HG03060 (cell line): ENCODE measurements around the gene ATG9B.
A peak's percentile ranks its signal among the peaks of the same experiment; 100 is the strongest.
"Not testable (repeated sequence)": the region's sequence is repeated elsewhere in the genome, so short reads cannot be mapped to it uniquely, and the experiment has no call there.

Experiments used
- ATAC-seq: cut with Tn5 transposase; IDR thresholded peaks from one replicate; pipeline ENCODE4 v1.9.1; 2021; ENCODE audit warnings: low read depth, moderate number of reproducible peaks; ENCODE audit not compliant: unreplicated experiment

Gene ATG9B

GRCh38 chr7:151039850-151040548 lies 15.7 kb upstream of the ATG9B start:
- no peak for ATAC-seq

- ATAC-seq, result no peak
These were observed 14.9 kb upstream of the ATG9B start for GRCh38 chr7:151038951-151039849.

- no peak for ATAC-seq
These were observed 11.6 kb upstream of the ATG9B start for GRCh38 chr7:151035902-151036301.

- no peak for ATAC-seq
These were observed 10.9 kb upstream of the ATG9B start for GRCh38 chr7:151035026-151035717.

GRCh38 chr7:151034312-151035025 lies 10.2 kb upstream of the ATG9B start:
- no peak for ATAC-seq

- ATAC-seq, result no peak
These were observed 9.6 kb upstream of the ATG9B start for GRCh38 chr7:151033864-151034249.

- no peak for ATAC-seq
These were observed 8.9 kb upstream of the ATG9B start for GRCh38 chr7:151032936-151033863.

- ATAC-seq, result no peak
These were observed 6.7 kb upstream of the ATG9B start for GRCh38 chr7:151031011-151031410.

- ATAC-seq, result no peak
These were observed 4.7 kb upstream of the ATG9B start for GRCh38 chr7:151028948-151029501.

GRCh38 chr7:151028131-151028947 lies 4.0 kb upstream of the ATG9B start, which contains the start of gene ABCB8:
Gene ABCB8 (plus strand): TSS chr7:151028450. CDS start chr7:151028516, 66 bp downstream.
- ATAC-seq, result peak; percentile 95

- not testable (repeated sequence) for ATAC-seq
These were observed 3.4 kb upstream of the ATG9B start for GRCh38 chr7:151027728-151028130.

- ATAC-seq, result not testable (repeated sequence)
These were observed 2.8 kb upstream of the ATG9B start for GRCh38 chr7:151026771-151027727.

GRCh38 chr7:151025924-151026671 lies 1.8 kb upstream of the ATG9B start:
- no peak for ATAC-seq

GRCh38 chr7:151023232-151023631 lies 1.1 kb downstream of the ATG9B start:
- no peak for ATAC-seq

- no peak for ATAC-seq
These were observed 4.1 kb downstream of the ATG9B start for GRCh38 chr7:151020231-151020630.

GRCh38 chr7:151019130-151019447 lies 5.2 kb downstream of the ATG9B start:
- ATAC-seq, result no peak
